Measurements from ENCODE around the gene HIVEP3.

HIVEP3 gene

GRCh38 chr1:41474490-41475271 lies 444.0 kb downstream of the HIVEP3 start:
- Mint-ChIP-seq H3K4me3 (no peak overlapping the region), H3K27me3 (no peaks in the 10 kb centered on the region), H3K27ac (no peak overlapping the region), H3K36me3 (no peaks in the 10 kb centered on the region), H3K9me3 (no peaks in the 10 kb centered on the region), H3K4me1 (no peaks in the 10 kb centered on the region)

GRCh38 chr1:41473738-41474362 lies 444.9 kb downstream of the HIVEP3 start:
- no peak overlapping the region for H3K4me3 Mint-ChIP-seq
- no peaks in the 10 kb centered on the region for H3K27me3 Mint-ChIP-seq
- H3K36me3 Mint-ChIP-seq, result no peaks in the 10 kb centered on the region
- H3K9me3 Mint-ChIP-seq, result no peaks in the 10 kb centered on the region
- H3K4me1 Mint-ChIP-seq, result no peaks in the 10 kb centered on the region
- no peak overlapping the region for H3K27ac Mint-ChIP-seq

- Mint-ChIP-seq H3K4me1 (no peaks in the 10 kb centered on the region), H3K27me3 (peaks cover 2% of the 10 kb centered on the region), H3K27ac (no peak overlapping the region), H3K36me3 (no peaks in the 10 kb centered on the region), H3K4me3 (no peak overlapping the region), H3K9me3 (no peaks in the 10 kb centered on the region)
Measured at GRCh38 chr1:41471658-41472057, 447.1 kb downstream of the HIVEP3 start.

GRCh38 chr1:41469706-41470105 lies 449.0 kb downstream of the HIVEP3 start:
- Mint-ChIP-seq H3K27ac (no peak overlapping the region), H3K36me3 (no peaks in the 10 kb centered on the region), H3K4me3 (no peak overlapping the region), H3K27me3 (peaks cover 2% of the 10 kb centered on the region), H3K4me1 (no peaks in the 10 kb centered on the region), H3K9me3 (no peaks in the 10 kb centered on the region)

GRCh38 chr1:41468122-41468762 lies 450.5 kb downstream of the HIVEP3 start:
- Mint-ChIP-seq H3K4me1 (no peaks in the 10 kb centered on the region), H3K36me3 (no peaks in the 10 kb centered on the region), H3K4me3 (no peak overlapping the region), H3K27ac (no peak overlapping the region), H3K27me3 (peaks cover 2% of the 10 kb centered on the region), H3K9me3 (no peaks in the 10 kb centered on the region)

GRCh38 chr1:41467673-41468072 lies 451.0 kb downstream of the HIVEP3 start:
- Mint-ChIP-seq H3K27ac (no peak overlapping the region), H3K9me3 (no peaks in the 10 kb centered on the region), H3K27me3 (peaks cover 2% of the 10 kb centered on the region), H3K4me1 (no peaks in the 10 kb centered on the region), H3K4me3 (no peak overlapping the region), H3K36me3 (no peaks in the 10 kb centered on the region)

- Mint-ChIP-seq H3K4me3 (no peak overlapping the region), H3K9me3 (no peaks in the 10 kb centered on the region), H3K36me3 (no peaks in the 10 kb centered on the region), H3K27me3 (peaks cover 2% of the 10 kb centered on the region), H3K4me1 (no peaks in the 10 kb centered on the region), H3K27ac (no peak overlapping the region)
Measured at GRCh38 chr1:41466146-41466545, 452.6 kb downstream of the HIVEP3 start.

GRCh38 chr1:41465741-41466140 lies 453.0 kb downstream of the HIVEP3 start:
- no peaks in the 10 kb centered on the region for H3K36me3 Mint-ChIP-seq
- peaks cover 2% of the 10 kb centered on the region for H3K27me3 Mint-ChIP-seq
- H3K27ac Mint-ChIP-seq, result no peak overlapping the region
- no peaks in the 10 kb centered on the region for H3K9me3 Mint-ChIP-seq
- no peak overlapping the region for H3K4me3 Mint-ChIP-seq
- no peaks in the 10 kb centered on the region for H3K4me1 Mint-ChIP-seq

GRCh38 chr1:41464885-41465284 lies 453.8 kb downstream of the HIVEP3 start:
- no peaks in the 10 kb centered on the region for H3K4me1 Mint-ChIP-seq
- H3K27ac Mint-ChIP-seq, result no peak overlapping the region
- H3K9me3 Mint-ChIP-seq, result no peaks in the 10 kb centered on the region
- no peak overlapping the region for H3K4me3 Mint-ChIP-seq
- H3K36me3 Mint-ChIP-seq, result no peaks in the 10 kb centered on the region
- peaks cover 2% of the 10 kb centered on the region for H3K27me3 Mint-ChIP-seq

GRCh38 chr1:41463516-41463915 lies 455.2 kb downstream of the HIVEP3 start:
- Mint-ChIP-seq H3K4me3 (no peak overlapping the region), H3K27ac (no peak overlapping the region), H3K36me3 (no peaks in the 10 kb centered on the region), H3K9me3 (no peaks in the 10 kb centered on the region), H3K27me3 (peaks cover 2% of the 10 kb centered on the region), H3K4me1 (no peaks in the 10 kb centered on the region)

GRCh38 chr1:41462680-41463004 lies 456.1 kb downstream of the HIVEP3 start:
- Mint-ChIP-seq H3K9me3 (no peaks in the 10 kb centered on the region), H3K36me3 (no peaks in the 10 kb centered on the region), H3K4me3 (no peak overlapping the region), H3K4me1 (no peaks in the 10 kb centered on the region), H3K27me3 (no peaks in the 10 kb centered on the region), H3K27ac (no peak overlapping the region)

GRCh38 chr1:41461790-41462679 lies 456.7 kb downstream of the HIVEP3 start:
- no peaks in the 10 kb centered on the region for H3K27me3 Mint-ChIP-seq
- no peaks in the 10 kb centered on the region for H3K36me3 Mint-ChIP-seq
- H3K27ac Mint-ChIP-seq, result no peak overlapping the region
- no peaks in the 10 kb centered on the region for H3K9me3 Mint-ChIP-seq
- H3K4me3 Mint-ChIP-seq, result no peak overlapping the region
- no peaks in the 10 kb centered on the region for H3K4me1 Mint-ChIP-seq

- no peaks in the 10 kb centered on the region for H3K4me1 Mint-ChIP-seq
- no peaks in the 10 kb centered on the region for H3K27me3 Mint-ChIP-seq
- no peak overlapping the region for H3K4me3 Mint-ChIP-seq
- H3K27ac Mint-ChIP-seq, result no peak overlapping the region
- no peaks in the 10 kb centered on the region for H3K9me3 Mint-ChIP-seq
- H3K36me3 Mint-ChIP-seq, result no peaks in the 10 kb centered on the region
Measured at GRCh38 chr1:41456847-41457540, 461.7 kb downstream of the HIVEP3 start.

All from activated naive CD4-positive, alpha-beta T cell treated with anti-CD3 and anti-CD28 coated beads, Interleukin-2, amount 50 U/mL, for 24 hours (primary cell).